Endothelial cell of umbilical vein (primary cell): ENCODE measurements around the gene DVL1. TPM values are rescaled to one million over a fixed set of nuclear protein-coding genes. Genes with fewer than 3 reads are reported as not detected.

Source experiments
- BruUV-seq: library from RNA; stranded (reverse); fragments of 400-500 nt; replicated peaks from 2 replicates; lab custom pipeline; 2021; lab: Mats Ljungman, UMichigan
- CTCF ChIA-PET: fragments of 300-600, 350-600 bp; sonication (Branson Sonifier 250); formaldehyde crosslinking; loops from one replicate; lab custom pipeline; 2021; ENCODE audit warnings: antibody characterized with exemption, inconsistent platforms; lab: Charles Lee
- POLR2A ChIA-PET: fragments of 300-600, 350-600 bp; sonication (Branson Sonifier 250); formaldehyde crosslinking; loops from one replicate; lab custom pipeline; 2021; ENCODE audit warnings: antibody characterized with exemption, inconsistent platforms; lab: Charles Lee
- DNase-seq: peaks from one replicate; pipeline ENCODE4 v3.0.0-alpha.2; 2011; ENCODE audit warnings: low read depth, low spot score
- FAIRE-seq: peaks from 2 replicates; lab custom pipeline; 2011; peaks lifted over from hg19 to GRCh38; lab: Jason Lieb, UNC
- H2AFZ ChIP-seq: 2 replicates; pipeline ENCODE4 v1.6.0; 2012; ENCODE audit warnings: low read depth, low read length, control low read depth, inconsistent platforms
- H3K27ac ChIP-seq: 2 replicates; pipeline ENCODE4 v1.5.1; 2011; ENCODE audit warnings: low read depth, mild to moderate bottlenecking, control low read depth, low read length, moderate library complexity; ENCODE audit not compliant: insufficient read depth
- H3K27me3 ChIP-seq, 2 experiments: 2 replicates each; pipeline versions ENCODE4 v1.6.0 to v1.6.1; 2011; ENCODE audit warnings: low read length in 2 of 2, mixed read lengths in 1 of 2; ENCODE audit not compliant: control insufficient read depth in 2 of 2, insufficient read depth in 2 of 2
- H3K36me3 ChIP-seq, 2 experiments: 2 replicates in 1 of 2; 3 replicates in 1 of 2; pipeline ENCODE4 v1.5.1; 2011; ENCODE audit warnings: low read length in 2 of 2, mild to moderate bottlenecking in 1 of 2, moderate library complexity in 1 of 2; ENCODE audit not compliant: control insufficient read depth in 2 of 2, insufficient read depth in 2 of 2; ENCODE audit errors: extremely low read depth in 1 of 2
- H3K4me1 ChIP-seq: 3 replicates; pipeline ENCODE4 v1.5.1; 2011; ENCODE audit warnings: mild to moderate bottlenecking, low read length; ENCODE audit not compliant: control insufficient read depth, insufficient read depth; ENCODE audit errors: extremely low read depth
- H3K4me2 ChIP-seq: 2 replicates; pipeline ENCODE4 v1.6.1; 2011; ENCODE audit warnings: low read length, control low read depth, mixed read lengths; ENCODE audit not compliant: insufficient read depth
- H3K4me3 ChIP-seq, 3 experiments: fragments of 200-600 bp in 1 of 3; sonication (generic), shearing (Covaris generic) in 1 of 3; replicated peaks in 1 of 3; 2 replicates each; pipeline ENCODE4 v1.5.1; 2011 to 2016; ENCODE audit warnings: control low read depth in 3 of 3, low read length in 3 of 3, mild to moderate bottlenecking in 2 of 3, inconsistent platforms in 1 of 3, low read depth in 1 of 3, moderate library complexity in 1 of 3; ENCODE audit not compliant: insufficient read depth in 1 of 3
- H3K79me2 ChIP-seq: 2 replicates; pipeline ENCODE4 v1.6.0; 2012; ENCODE audit warnings: low read length, inconsistent platforms; ENCODE audit not compliant: control insufficient read depth, insufficient read depth
- H3K9ac ChIP-seq: replicated peaks from 2 replicates; pipeline ENCODE3; 2011; ENCODE audit warnings: low read length, control low read depth; ENCODE audit not compliant: insufficient read depth; ENCODE audit errors: extremely low read depth
- H3K9me1 ChIP-seq: replicated peaks from 3 replicates; pipeline ENCODE4 v1.6.0; 2011; ENCODE audit warnings: mild to moderate bottlenecking, low read length; ENCODE audit not compliant: control insufficient read depth, insufficient read depth; ENCODE audit errors: extremely low read depth
- H3K9me3 ChIP-seq: replicated peaks from 2 replicates; pipeline ENCODE4 v1.5.1; 2012; ENCODE audit warnings: low read length, inconsistent platforms; ENCODE audit not compliant: control insufficient read depth, insufficient read depth
- H4K20me1 ChIP-seq: replicated peaks from 2 replicates; pipeline ENCODE3; 2011; ENCODE audit warnings: mild to moderate bottlenecking, low read length; ENCODE audit not compliant: control insufficient read depth, insufficient read depth; ENCODE audit errors: extremely low read depth
- EZH2 ChIP-seq: IDR thresholded peaks from 2 replicates; pipeline ENCODE4 v1.6.1; 2012; ENCODE audit warnings: borderline replicate concordance, low read depth, mild to moderate bottlenecking, moderate library complexity, low read length, inconsistent platforms; ENCODE audit not compliant: severe bottlenecking
- FOS ChIP-seq: IDR thresholded peaks from 2 replicates; pipeline ENCODE4 v1.6.1; 2011; ENCODE audit warnings: mild to moderate bottlenecking, low read length, moderate library complexity, borderline replicate concordance; ENCODE audit not compliant: insufficient read depth
- GATA2 ChIP-seq: IDR thresholded peaks from 2 replicates; pipeline ENCODE4 v1.7.0; 2011; ENCODE audit warnings: low read depth, mild to moderate bottlenecking, moderate library complexity, mixed read lengths, low read length; ENCODE audit not compliant: insufficient read length, insufficient read depth
- JUN ChIP-seq: IDR thresholded peaks from 2 replicates; pipeline ENCODE4 v1.6.1; 2011; ENCODE audit warnings: borderline replicate concordance, low read depth; ENCODE audit not compliant: insufficient read length, insufficient read depth
- MAX ChIP-seq: IDR thresholded peaks from 2 replicates; pipeline ENCODE4 v1.6.1; 2011; ENCODE audit not compliant: insufficient read depth, insufficient read length
- MYC ChIP-seq: IDR thresholded peaks from one replicate; pipeline ENCODE4 v1.6.1; 2011; ENCODE audit warnings: mild to moderate bottlenecking, low read depth, low read length
- POLR2A ChIP-seq: IDR thresholded peaks from 2 replicates; pipeline ENCODE4 v1.6.1; 2012; ENCODE audit warnings: low read depth, mild to moderate bottlenecking, control low read depth, low read length
- POLR2AphosphoS5 ChIP-seq: IDR thresholded peaks from 2 replicates; pipeline ENCODE4 v1.6.1; 2012; ENCODE audit warnings: low read depth, mild to moderate bottlenecking, control low read depth, low read length, moderate library complexity; ENCODE audit not compliant: insufficient read depth
- dilution Hi-C: fragments of 300-500 bp; cut with MboI; formaldehyde crosslinking; loops from one replicate; pipeline ENCODE4 v1.15.0; 2019; ENCODE audit warnings: low sequenced_read_pairs; ENCODE audit not compliant: extremely low pct_ligation_motif_present
- intact Hi-C: fragments of 100-400 bp; cut with micrococcal nuclease; formaldehyde crosslinking; loops from one replicate; pipeline ENCODE4 v1.10.0; 2022
- polyA plus RNA-seq, 4 experiments: library from polyadenylated mRNA; depleted of rRNA in 3 of 4; stranded (reverse) in 3 of 4; unstranded in 1 of 4; fragments of >200 nt; gene quantifications; 2 replicates each; pipeline versions ENCODE4 v1.2.1 to v1.2.3, GENCODE V29; 2011 to 2012; ENCODE audit warnings: missing spikeins in 1 of 4
- total RNA-seq: library from RNA; stranded (reverse); gene quantifications from 2 replicates; pipeline ENCODE4 v1.2.3, GENCODE V29; 2021

DVL1 gene
- total and polyA plus RNA-seq, 2 donors (not counting 3 experiments of a cell fraction or from before 2014, with no cell fraction given), result 26.8 to 36.5 TPM

- H3K9me1 ChIP-seq, result no peaks in the 10 kb centered on the region
- FAIRE-seq, result no peak
- H3K4me3 ChIP-seq, result no peak overlapping the region
- no peak for DNase-seq
- no peaks in the 10 kb centered on the region for H3K36me3 ChIP-seq
- dilution Hi-C loops (no loop called here), intact Hi-C loops (no loop called here)
- no peak overlapping the region for H3K9ac ChIP-seq
- no peaks in the 10 kb centered on the region for H3K79me2 ChIP-seq
- H3K27ac ChIP-seq, result no peak overlapping the region
- H2AFZ ChIP-seq, result no peak overlapping the region
- BruUV-seq, result no TSS peak
- no peak overlapping the region for H3K4me2 ChIP-seq
- H3K9me3 ChIP-seq, result no peaks in the 10 kb centered on the region
- ChIA-PET POLR2A (no interaction called here), CTCF (no interaction called here)
- H3K4me1 ChIP-seq, result no peaks in the 10 kb centered on the region
- TF ChIP-seq POLR2A (no peak), JUN (no peak), EZH2 (no peak), MAX (no peak), POLR2AphosphoS5 (no peak), MYC (no peak), FOS (no peak), GATA2 (no peak)
- no peaks in the 10 kb centered on the region for H4K20me1 ChIP-seq
- H3K27me3 ChIP-seq, result no peaks in the 10 kb centered on the region
Measured at GRCh38 chr1:1296070-1297061, 52.9 kb downstream of the DVL1 start.
